SK-N-DZ (cell line): ENCODE results near the gene CD109.
"Not testable (repeated sequence)": the region's sequence is repeated elsewhere in the genome, so short reads cannot be mapped to it uniquely, and the experiment has no call there.

Source experiments
- DNase-seq: peaks from one replicate; pipeline ENCODE4 v3.0.0-alpha.2; 2015; ENCODE audit warnings: low spot score

CD109 gene

GRCh38 chr6:73683574-73683973 is 12.4 kb upstream of the CD109 start:
- DNase-seq, result not testable (repeated sequence)

DNA sequence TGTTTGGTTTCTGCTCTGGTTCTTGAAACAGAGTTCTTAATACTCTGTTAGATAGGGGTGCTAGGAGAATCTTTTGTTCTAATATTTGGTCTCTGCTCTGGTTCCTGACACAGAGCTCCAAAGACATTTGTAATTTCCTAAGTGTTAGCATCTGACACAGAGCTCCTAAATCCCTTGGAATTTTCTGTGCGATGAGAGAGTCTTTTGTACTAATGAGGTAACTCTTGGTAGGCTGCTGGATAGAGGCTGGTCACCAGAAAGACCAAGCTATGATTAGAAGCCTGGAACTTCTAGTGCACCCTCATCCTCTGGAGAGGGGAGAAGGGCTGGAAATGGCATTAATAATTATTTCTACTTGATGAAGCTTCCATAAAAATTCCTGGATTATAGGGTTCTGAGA is 7.7 kb upstream of the CD109 start:
- DNase-seq, result no peak

DNA sequence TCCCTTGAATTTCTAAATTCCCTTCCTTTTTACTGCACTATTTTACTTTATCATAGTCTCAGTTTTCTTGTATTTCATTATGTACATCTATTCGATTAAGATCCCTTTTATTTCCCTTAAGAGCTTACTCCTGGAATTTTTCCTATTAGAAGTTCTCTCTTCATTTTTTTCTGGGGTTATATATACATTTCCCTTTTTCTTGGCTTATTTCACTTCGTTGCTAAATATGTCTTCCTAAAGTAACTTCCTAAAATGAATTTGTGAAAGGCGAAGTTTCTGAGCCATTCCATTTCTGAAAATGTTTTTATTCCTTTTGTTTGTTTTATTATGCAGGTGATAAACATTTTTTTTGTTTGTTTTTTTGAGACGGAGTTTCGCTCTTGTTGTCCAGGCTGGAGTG is 5.9 kb upstream of the CD109 start:
- no peak for DNase-seq

GRCh38 chr6:73691512-73691911 is 4.5 kb upstream of the CD109 start:
- no peak for DNase-seq

DNA sequence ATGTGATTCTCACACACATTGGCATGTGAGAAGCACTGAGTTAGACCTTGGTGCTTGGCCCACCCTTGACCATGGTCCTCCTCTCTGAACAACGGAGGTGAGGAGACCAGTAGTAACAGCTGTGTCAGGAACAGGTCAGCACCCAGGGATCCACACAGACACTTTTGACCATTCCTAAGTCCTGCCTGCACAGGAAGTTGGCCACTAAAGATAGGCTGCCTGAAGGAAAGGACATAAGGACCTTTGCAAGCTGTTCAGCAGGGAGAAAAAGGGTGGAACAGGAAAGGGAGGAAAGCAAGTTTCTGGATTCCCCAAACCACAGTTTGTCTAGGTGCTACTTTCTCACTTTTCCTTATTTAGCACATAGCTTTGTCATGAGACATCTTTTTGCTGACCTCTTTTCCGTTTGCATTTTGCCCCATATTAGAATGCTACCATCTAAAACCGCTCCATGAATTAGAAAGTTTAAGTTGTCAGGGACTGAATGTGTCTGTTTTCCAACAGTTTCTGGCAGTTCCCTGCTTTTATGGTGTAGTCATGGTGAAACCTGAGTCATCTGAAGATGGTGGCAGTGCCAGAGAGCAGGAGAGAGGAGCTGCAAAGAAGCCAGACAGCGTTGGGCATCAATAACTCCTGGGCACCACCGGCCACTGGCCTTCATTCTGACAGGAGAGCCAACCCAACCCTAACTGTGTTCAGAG is 1.1 kb upstream of the CD109 start:
- DNase-seq, result no peak

DNA sequence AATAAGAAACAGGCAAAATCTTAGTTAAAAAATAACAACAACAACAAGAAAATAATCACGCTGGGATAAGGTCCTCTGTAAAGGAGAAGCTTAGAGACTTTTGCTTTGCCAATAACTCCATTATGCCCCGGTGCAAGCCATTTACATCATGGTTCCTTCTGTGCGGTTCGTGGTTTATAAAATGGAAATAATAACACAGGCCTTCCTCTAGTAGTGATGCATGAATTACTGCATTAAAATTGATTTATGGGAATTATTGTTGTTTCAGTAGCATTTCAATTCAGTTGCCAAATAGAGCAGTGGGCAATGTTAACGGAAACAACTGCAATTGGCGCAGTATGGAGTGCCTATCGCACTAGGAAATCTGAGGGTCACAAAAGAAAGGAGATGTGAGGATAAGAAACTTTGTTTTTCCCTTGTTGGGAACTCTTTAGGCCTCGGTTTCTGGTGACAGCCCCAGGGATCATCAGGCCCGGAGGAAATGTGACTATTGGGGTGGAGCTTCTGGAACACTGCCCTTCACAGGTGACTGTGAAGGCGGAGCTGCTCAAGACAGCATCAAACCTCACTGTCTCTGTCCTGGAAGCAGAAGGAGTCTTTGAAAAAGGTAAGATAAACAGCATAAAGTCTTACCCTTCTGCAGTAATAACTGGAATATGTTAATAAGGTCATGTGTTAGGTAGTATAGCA is 1.1 kb downstream of the CD109 start:
- DNase-seq, result no peak

GRCh38 chr6:73699676-73700459 is 3.9 kb downstream of the CD109 start:
- DNase-seq, result no peak

- no peak for DNase-seq
Measured at GRCh38 chr6:73702444-73702843, 6.4 kb downstream of the CD109 start.

GRCh38 chr6:73703466-73703865 is 7.5 kb downstream of the CD109 start:
- no peak for DNase-seq

DNA sequence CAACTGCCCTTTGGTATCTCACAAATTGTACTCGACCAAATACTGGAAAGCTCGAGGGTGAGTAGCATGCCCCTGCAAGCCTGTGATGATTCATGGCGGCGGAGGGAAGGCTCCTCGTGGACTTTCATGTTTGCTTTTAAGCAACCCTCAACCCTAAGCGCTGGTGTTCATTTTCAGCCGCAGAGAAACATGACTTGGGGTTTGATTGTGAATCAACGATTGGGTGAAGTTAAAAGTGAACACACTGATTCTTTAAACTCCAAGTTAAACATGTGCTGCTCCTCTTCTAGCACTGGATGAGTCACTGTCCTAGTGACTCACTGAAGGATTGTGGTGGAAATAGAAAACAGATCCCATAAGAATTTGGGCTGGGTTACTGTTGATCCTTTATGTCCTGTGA is 8.3 kb downstream of the CD109 start:
- no peak for DNase-seq

DNA sequence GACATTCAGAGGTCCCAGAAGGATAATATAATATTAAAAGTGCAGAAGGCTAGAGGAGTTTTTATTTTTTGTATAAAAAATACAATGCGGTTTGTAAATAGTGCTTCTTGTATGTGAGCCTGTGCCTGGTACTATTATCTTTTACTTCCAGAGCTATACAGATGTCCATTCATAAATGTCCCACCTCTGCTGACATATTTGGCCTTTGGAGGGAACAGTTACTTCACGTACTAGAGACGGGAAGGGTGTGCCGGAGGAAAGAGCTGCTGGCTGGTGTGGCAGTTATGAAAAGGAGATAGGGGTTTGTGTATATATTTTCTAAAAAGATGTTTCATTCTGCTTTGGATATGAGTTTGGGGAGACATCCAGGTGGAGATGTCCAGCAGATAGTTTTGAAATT is 8.8 kb downstream of the CD109 start:
- DNase-seq, result no peak

DNA sequence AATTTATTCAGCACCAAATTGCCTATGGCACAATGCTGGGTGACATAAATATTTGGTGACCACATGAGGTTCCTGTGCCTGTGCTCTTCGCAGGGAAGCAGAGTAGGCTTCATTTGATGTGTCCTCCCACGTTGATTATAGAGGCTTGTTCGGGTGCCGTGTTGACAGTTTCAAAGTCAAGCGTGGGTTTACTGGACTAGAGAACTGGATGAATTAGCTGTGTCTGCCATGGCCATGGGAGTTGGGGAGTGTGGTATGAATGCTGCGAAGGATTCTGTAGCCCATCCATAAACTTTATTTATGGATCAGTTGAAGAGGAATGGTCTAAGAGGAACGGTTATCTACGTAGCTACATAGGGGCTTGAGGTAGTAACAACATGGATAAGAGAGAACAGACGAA is 11.0 kb downstream of the CD109 start:
- no peak for DNase-seq

GRCh38 chr6:73710470-73710869 is 14.5 kb downstream of the CD109 start:
- no peak for DNase-seq

GRCh38 chr6:73710948-73711347 is 14.9 kb downstream of the CD109 start:
- DNase-seq, result no peak

GRCh38 chr6:73712535-73713173 is 16.7 kb downstream of the CD109 start:
- no peak for DNase-seq

GRCh38 chr6:73713426-73714147 is 17.6 kb downstream of the CD109 start:
- no peak for DNase-seq

- DNase-seq, result not testable (repeated sequence)
Measured at GRCh38 chr6:73715111-73715508, 19.1 kb downstream of the CD109 start.

DNA sequence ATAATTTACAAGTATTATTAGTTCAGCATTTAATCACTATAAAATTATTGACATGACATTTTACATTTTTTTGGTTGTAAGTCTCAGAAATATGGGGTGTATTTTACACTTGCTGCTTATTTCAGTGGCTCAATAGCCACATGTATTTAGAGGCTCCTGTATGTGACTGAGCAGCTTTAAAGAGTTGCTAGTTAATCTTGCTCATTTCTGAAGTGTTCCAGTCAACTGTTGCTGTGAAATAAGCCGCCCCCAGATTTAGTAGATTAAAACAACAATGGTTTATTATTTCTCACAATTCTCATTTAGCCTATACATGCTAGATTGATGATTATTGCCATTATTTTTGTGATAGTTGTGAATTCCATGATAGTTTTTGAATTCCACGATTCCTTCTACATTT is 23.0 kb downstream of the CD109 start:
- no peak for DNase-seq

GRCh38 chr6:73722318-73723060 is 26.5 kb downstream of the CD109 start:
- no peak for DNase-seq

DNA sequence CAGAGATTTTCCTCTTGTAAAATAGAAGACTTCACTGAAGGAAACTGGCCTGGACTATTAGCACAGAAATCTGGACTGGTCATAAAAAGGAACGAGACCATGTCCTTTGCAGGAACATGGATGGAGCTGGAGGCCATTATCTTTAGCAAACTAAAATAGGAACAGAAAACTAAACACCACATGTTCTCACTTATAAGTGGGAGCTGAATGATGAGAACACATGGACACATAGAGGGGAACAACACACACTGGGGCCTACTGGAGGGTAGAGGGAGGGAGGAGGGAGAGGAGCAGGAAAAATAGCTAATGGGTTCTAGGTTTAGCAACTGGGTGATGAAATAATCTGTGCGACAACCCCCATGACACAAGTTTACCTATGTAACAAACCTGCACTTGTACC is 27.5 kb downstream of the CD109 start:
- DNase-seq, result not testable (repeated sequence)

DNA sequence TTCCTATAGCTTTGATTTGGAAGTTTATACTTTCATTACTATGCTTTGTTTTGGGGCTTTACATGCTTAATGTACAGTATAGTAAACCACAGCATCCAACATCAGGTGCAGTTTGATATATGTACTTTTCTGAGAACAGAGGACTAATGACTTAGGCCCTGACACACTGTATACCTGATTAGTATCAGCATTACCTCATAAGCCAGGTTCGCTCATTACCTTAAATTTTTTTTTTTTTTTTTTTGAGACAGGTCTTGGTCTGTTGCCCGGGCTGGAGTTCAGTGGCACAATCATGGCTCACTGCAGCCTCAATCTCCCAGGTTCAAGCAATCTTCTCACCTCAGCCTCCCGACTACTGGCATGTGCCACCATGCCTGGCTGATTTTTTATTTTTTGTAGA is 28.4 kb downstream of the CD109 start:
- DNase-seq, result no peak
